Lung (tissue), 12 donors: ENCODE data around the gene SMG6. TPM values are rescaled to one million over a fixed set of nuclear protein-coding genes. Genes with fewer than 3 reads are reported as not detected.

Experiments
- ATAC-seq: fragments of 200-7000 bp; cut with Tn5 transposase; one replicate; pipeline ENCODE4 v1.9.1; 2020; ENCODE audit warnings: moderate number of reproducible peaks; ENCODE audit not compliant: insufficient read depth, low FRiP score
- DNase-seq, 3 donors: peaks; one replicate each; pipeline ENCODE4 v3.0.0-alpha.2; 2013 to 2017
- H3K27ac ChIP-seq, 2 donors: one replicate each; pipeline ENCODE4 v1.5.1; 2013; ENCODE audit warnings: mild to moderate bottlenecking in 2 of 2, moderate library complexity in 2 of 2, control low read depth in 1 of 2, inconsistent platforms in 1 of 2, low read depth in 1 of 2, low read length in 1 of 2
- H3K27me3 ChIP-seq, 3 donors: one replicate each; pipeline ENCODE4 v1.5.1; 2013; ENCODE audit warnings: low read length in 2 of 3; ENCODE audit not compliant: control insufficient read depth in 3 of 3, insufficient read depth in 3 of 3
- H3K36me3 ChIP-seq, 4 donors: one replicate each; pipeline ENCODE4 v1.5.1; 2013; ENCODE audit warnings: low read length in 4 of 4, mild to moderate bottlenecking in 1 of 4, moderate library complexity in 1 of 4; ENCODE audit not compliant: control insufficient read depth in 4 of 4, insufficient read depth in 4 of 4
- H3K4me1 ChIP-seq, 5 donors: one replicate each; pipeline ENCODE4 v1.5.1; 2013; ENCODE audit warnings: low read length in 5 of 5, mild to moderate bottlenecking in 2 of 5, moderate library complexity in 1 of 5; ENCODE audit not compliant: control insufficient read depth in 5 of 5, insufficient read depth in 5 of 5
- H3K4me3 ChIP-seq: one replicate; pipeline ENCODE4 v1.5.1; 2013; ENCODE audit warnings: mild to moderate bottlenecking, control low read depth, moderate library complexity
- H3K9ac ChIP-seq, 2 donors: one replicate each; pipeline ENCODE4 v1.5.1; 2013; ENCODE audit warnings: low read length in 2 of 2, control low read depth in 1 of 2; ENCODE audit not compliant: insufficient read depth in 1 of 2
- H3K9me3 ChIP-seq, 4 donors: one replicate each; pipeline ENCODE4 v1.5.1; 2013; ENCODE audit warnings: low read length in 3 of 4, mild to moderate bottlenecking in 1 of 4, moderate library complexity in 1 of 4; ENCODE audit not compliant: control insufficient read depth in 4 of 4, insufficient read depth in 3 of 4
- CTCF ChIP-seq: IDR thresholded peaks from 2 replicates; pipeline ENCODE4 v1.5.1; 2012; ENCODE audit warnings: mild to moderate bottlenecking; ENCODE audit errors: control extremely low read depth, extremely low read depth
- WGBS, 2 donors: extraction: QIAGEN DNeasy Blood & Tissue Kit; methylation state at CpG; one replicate each; pipeline ENCODE4 v1.1.7; 2013; 5-methylcytosine and 5-hydroxymethylcytosine counted together
- polyA plus RNA-seq, 2 donors: library from polyadenylated mRNA; stranded (reverse); fragments of 200-250 nt; gene quantifications; one replicate each; pipeline ENCODE4 v1.2.1, GENCODE V29; 2013
- total RNA-seq, 2 donors: library from RNA; depleted of rRNA in 1 of 2; stranded (reverse); fragments of >200 nt in 1 of 2; gene quantifications; one replicate each; pipeline ENCODE4 v1.2.1, GENCODE V29; 2014 to 2021
- donor health status: control.
- donor health status: control.
- donor health status: Bipolar disorder and iron deficiency.
- donor health status: healthy.
- donor health status: DM: yes; HTN: yes; CAD: no.

The SMG6 gene
- total and polyA plus RNA-seq, 4 donors, result 17.6 to 45.1 (median 28.9) TPM

DNA sequence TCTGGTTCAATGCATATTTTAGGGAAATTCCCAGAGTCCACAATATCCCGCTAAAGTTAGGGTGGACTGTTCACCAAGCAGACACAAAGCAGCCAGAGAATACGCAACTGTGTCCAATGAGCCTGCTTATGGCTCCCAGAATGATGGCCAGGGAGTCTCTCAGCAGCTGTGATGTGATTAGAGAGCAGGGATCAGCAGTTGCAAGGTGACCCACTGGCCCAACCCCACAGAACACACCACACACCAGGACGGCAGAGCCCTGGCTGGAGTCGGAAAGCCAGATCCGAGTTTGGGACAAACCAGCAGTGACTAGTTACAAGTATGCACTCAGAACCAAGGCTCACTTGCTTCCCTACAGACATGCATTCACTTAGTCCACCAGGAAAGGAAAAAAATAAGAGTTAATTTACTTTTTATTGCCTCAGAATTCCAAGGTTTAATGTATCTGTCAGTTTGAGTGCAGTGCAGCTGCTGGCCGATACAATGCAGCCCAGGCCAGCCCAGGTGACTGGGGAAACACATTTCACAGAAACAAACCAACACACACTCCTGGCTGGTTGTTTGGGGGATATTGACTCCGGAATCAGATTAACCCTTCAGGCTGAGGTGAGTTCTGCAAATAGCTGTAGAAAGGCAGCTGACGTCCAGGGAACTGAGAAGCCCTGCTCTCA is 127.0 kb downstream of the SMG6 start:
- 73 to 83% methylated on average over 8 of the region's 8 CpGs for WGBS, 2 donors
- Histone ChIP-seq H3K4me3 (no peak overlapping the region), H3K4me1 (peaks cover 52 to 96% (median 78%) of the 10 kb centered on the region in 5 donors), H3K9me3 (no peaks in the 10 kb centered on the region), H3K27ac (peak overlapping the region in 1 of 2 donors; percentile 61), H3K36me3 (peaks cover 0 to 3% (median under 1%) of the 10 kb centered on the region in 4 donors), H3K27me3 (no peaks in the 10 kb centered on the region), H3K9ac (no peak overlapping the region)
- DNase-seq (no peak), ATAC-seq (no peak)
- TF ChIP-seq CTCF, result no peak

GRCh38 chr17:2175294-2175628 is 128.3 kb downstream of the SMG6 start:
- DNase-seq (no peak), ATAC-seq (no peak)
- H3K9me3 ChIP-seq, result no peaks in the 10 kb centered on the region
- no peak for TF ChIP-seq CTCF
- H3K4me1 ChIP-seq, result peaks cover 46 to 87% (median 65%) of the 10 kb centered on the region in 5 donors
- H3K27me3 ChIP-seq, result no peaks in the 10 kb centered on the region
- WGBS, 2 donors, result 52 to 62% methylated on average over 5 of the region's 5 CpGs
- H3K4me3 ChIP-seq, result no peak overlapping the region
- peak overlapping the region; percentile 90 to 91 for H3K27ac ChIP-seq
- H3K36me3 ChIP-seq, result peaks cover 0 to 3% (median under 1%) of the 10 kb centered on the region in 4 donors
- no peak overlapping the region for H3K9ac ChIP-seq

- Histone ChIP-seq H3K4me1 (peaks cover 41 to 81% (median 60%) of the 10 kb centered on the region in 5 donors), H3K9ac (peak overlapping the region; percentile 31 to 78), H3K27ac (peak overlapping the region; percentile 90 to 91), H3K36me3 (peaks cover 0 to 6% (median 4%) of the 10 kb centered on the region in 4 donors), H3K4me3 (no peak overlapping the region), H3K9me3 (no peaks in the 10 kb centered on the region), H3K27me3 (no peaks in the 10 kb centered on the region)
- DNase-seq (peak; percentile 91 to 99 (median 99)), ATAC-seq (peak; percentile 55)
- 27 to 35% methylated on average over 24 of the region's 24 CpGs for WGBS, 2 donors
- no peak for TF ChIP-seq CTCF
Measured at GRCh38 chr17:2174468-2175293, 128.9 kb downstream of the SMG6 start.
